Cardiac muscle cell (in vitro differentiated cells and primary cell): ENCODE measurements around the gene KCNN3. TPM values are rescaled to one million over a fixed set of nuclear protein-coding genes. Genes with fewer than 3 reads are reported as not detected.

Experiments
- DNase-seq, 2 donors: peaks; one replicate each; pipeline versions ENCODE4 v3.0.0 to v3.0.0-alpha.2; 2010 to 2017; ENCODE audit warnings: low read depth in 1 of 2, low spot score in 1 of 2
- H3K27ac ChIP-seq: fragments of 200-600 bp; sonication (generic); 2 replicates; pipeline ENCODE4 v1.5.1; 2016
- H3K27me3 ChIP-seq: fragments of 200-600 bp; sonication (generic); 2 replicates; pipeline ENCODE4 v1.6.0; 2016; ENCODE audit warnings: control low read depth
- H3K36me3 ChIP-seq: fragments of 200-600 bp; sonication (generic); 2 replicates; pipeline ENCODE4 v1.5.1; 2016; ENCODE audit warnings: control low read depth
- H3K4me1 ChIP-seq: fragments of 200-600 bp; sonication (generic); 2 replicates; pipeline ENCODE4 v1.8.1; 2017; ENCODE audit warnings: low read depth, mild to moderate bottlenecking, mixed run types
- H3K4me3 ChIP-seq: fragments of 200-600 bp; sonication (generic); 2 replicates; pipeline ENCODE4 v1.5.1; 2016; ENCODE audit warnings: mild to moderate bottlenecking
- H3K9me3 ChIP-seq: fragments of 200-600 bp; sonication (generic); 2 replicates; pipeline ENCODE4 v1.5.1; 2017; ENCODE audit warnings: low read depth, mild to moderate bottlenecking, control low read depth
- CTCF ChIP-seq: IDR thresholded peaks from 2 replicates; pipeline ENCODE4 v1.5.1; 2012; ENCODE audit warnings: low read depth, mild to moderate bottlenecking, low read length
- polyA plus RNA-seq: library from polyadenylated mRNA; unstranded; fragments of >200 nt; fragmentation: Nextera tagmentation; extraction: Ambion mirVana; gene quantifications from 2 replicates; pipeline ENCODE4 v1.2.1, GENCODE V29; 2016
- total RNA-seq: library from RNA; depleted of rRNA; stranded (reverse); fragments of >200 nt; gene quantifications from 2 replicates; pipeline ENCODE4 v1.2.3, GENCODE V29; 2016

KCNN3 gene
- total and polyA plus RNA-seq, 2 experiments from 2014 or later: 1.5 to 2.9 TPM

- Histone ChIP-seq H3K27me3 (no peaks in the 10 kb centered on the region), H3K9me3 (no peaks in the 10 kb centered on the region), H3K36me3 (no peaks in the 10 kb centered on the region), H3K4me1 (no peaks in the 10 kb centered on the region), H3K27ac (no peak overlapping the region), H3K4me3 (no peak overlapping the region)
- TF ChIP-seq CTCF: no peak
- peak in 1 of 2 donors; percentile 90 for DNase-seq
Measured at GRCh38 chr1:154751690-154752089, 118.4 kb downstream of the KCNN3 start.

GRCh38 chr1:154750681-154751665 is 119.1 kb downstream of the KCNN3 start:
- no peak for DNase-seq
- no peak for TF ChIP-seq CTCF
- Histone ChIP-seq H3K4me3 (no peak overlapping the region), H3K27me3 (no peaks in the 10 kb centered on the region), H3K9me3 (no peaks in the 10 kb centered on the region), H3K36me3 (no peaks in the 10 kb centered on the region), H3K4me1 (no peaks in the 10 kb centered on the region), H3K27ac (no peak overlapping the region)

GRCh38 chr1:154749078-154749760 is 120.9 kb downstream of the KCNN3 start:
- H3K27me3 ChIP-seq: no peaks in the 10 kb centered on the region
- no peak overlapping the region for H3K27ac ChIP-seq
- H3K4me3 ChIP-seq: no peak overlapping the region
- no peaks in the 10 kb centered on the region for H3K9me3 ChIP-seq
- H3K4me1 ChIP-seq: peaks cover under 1% of the 10 kb centered on the region
- no peaks in the 10 kb centered on the region for H3K36me3 ChIP-seq
- peak in 1 of 2 donors; percentile 69 for DNase-seq
- TF ChIP-seq CTCF: peak; percentile 45

GRCh38 chr1:154748405-154748775 is 121.7 kb downstream of the KCNN3 start:
- H3K36me3 ChIP-seq: no peaks in the 10 kb centered on the region
- peaks cover 7% of the 10 kb centered on the region for H3K4me1 ChIP-seq
- no peaks in the 10 kb centered on the region for H3K9me3 ChIP-seq
- H3K27me3 ChIP-seq: no peaks in the 10 kb centered on the region
- H3K4me3 ChIP-seq: no peak overlapping the region
- H3K27ac ChIP-seq: no peak overlapping the region
- no peak for TF ChIP-seq CTCF
- DNase-seq: no peak

- no peak for TF ChIP-seq CTCF
- H3K4me3 ChIP-seq: no peak overlapping the region
- DNase-seq: peak in 1 of 2 donors; percentile 48
- no peaks in the 10 kb centered on the region for H3K9me3 ChIP-seq
- no peaks in the 10 kb centered on the region for H3K36me3 ChIP-seq
- no peaks in the 10 kb centered on the region for H3K27me3 ChIP-seq
- H3K4me1 ChIP-seq: peaks cover 7% of the 10 kb centered on the region
- no peak overlapping the region for H3K27ac ChIP-seq
Measured at GRCh38 chr1:154747740-154748404, 122.2 kb downstream of the KCNN3 start.
